Type B pancreatic cell (in vitro differentiated cells): ENCODE results near the gene TBX15. TPM values are rescaled to one million over a fixed set of nuclear protein-coding genes. Genes with fewer than 3 reads are reported as not detected.

ENCODE experiments used
- DNase-seq: peaks from one replicate; pipeline ENCODE4 v3.0.0; 2021; ENCODE audit warnings: mixed read lengths; ENCODE audit not compliant: unreplicated experiment; ENCODE audit errors: extremely low spot score
- H3K27ac Mint-ChIP-seq: 2 replicates; pipeline ENCODE4 v1.8.0; 2021; ENCODE audit warnings: mild to moderate bottlenecking, mixed read lengths
- H3K27me3 Mint-ChIP-seq: 2 replicates; pipeline ENCODE4 v1.8.0; 2021; ENCODE audit warnings: mixed read lengths
- H3K36me3 Mint-ChIP-seq: 2 replicates; pipeline ENCODE4 v1.8.0; 2021; ENCODE audit warnings: mixed read lengths
- H3K4me1 Mint-ChIP-seq: one replicate; pipeline ENCODE4 v1.8.0; 2021; ENCODE audit warnings: mixed read lengths; ENCODE audit not compliant: unreplicated experiment
- H3K4me3 Mint-ChIP-seq: 2 replicates; pipeline ENCODE4 v1.8.0; 2021; ENCODE audit warnings: mild to moderate bottlenecking, mixed read lengths
- H3K9me3 Mint-ChIP-seq: 2 replicates; pipeline ENCODE4 v1.8.0; 2021; ENCODE audit warnings: mixed read lengths
- total RNA-seq: library from RNA; stranded (reverse); gene quantifications from 2 replicates; pipeline ENCODE4 v1.2.1, GENCODE V29; 2021; ENCODE audit warnings: low replicate concordance
- TF ChIP-seq, protein P1 (sequence below): fragments of 200-600 bp; sonication (generic); conservative IDR thresholded peaks from 2 replicates; pipeline ENCODE4 v1.5.0; 2021; ENCODE audit warnings: antibody characterized with exemption, mild to moderate bottlenecking

TBX15 gene
- total RNA-seq, 1 donor from 2014 or later = 8.5 TPM

GRCh38 chr1:119000371-119001180, 12.4 kb upstream of the TBX15 start:
- Mint-ChIP-seq H3K4me3 (peak overlapping the region; percentile 81), H3K36me3 (no peaks in the 10 kb centered on the region), H3K27ac (no peak overlapping the region), H3K27me3 (peaks cover 98% of the 10 kb centered on the region), H3K9me3 (no peaks in the 10 kb centered on the region), H3K4me1 (peaks cover 20% of the 10 kb centered on the region)
- TF ChIP-seq, protein P1, sequence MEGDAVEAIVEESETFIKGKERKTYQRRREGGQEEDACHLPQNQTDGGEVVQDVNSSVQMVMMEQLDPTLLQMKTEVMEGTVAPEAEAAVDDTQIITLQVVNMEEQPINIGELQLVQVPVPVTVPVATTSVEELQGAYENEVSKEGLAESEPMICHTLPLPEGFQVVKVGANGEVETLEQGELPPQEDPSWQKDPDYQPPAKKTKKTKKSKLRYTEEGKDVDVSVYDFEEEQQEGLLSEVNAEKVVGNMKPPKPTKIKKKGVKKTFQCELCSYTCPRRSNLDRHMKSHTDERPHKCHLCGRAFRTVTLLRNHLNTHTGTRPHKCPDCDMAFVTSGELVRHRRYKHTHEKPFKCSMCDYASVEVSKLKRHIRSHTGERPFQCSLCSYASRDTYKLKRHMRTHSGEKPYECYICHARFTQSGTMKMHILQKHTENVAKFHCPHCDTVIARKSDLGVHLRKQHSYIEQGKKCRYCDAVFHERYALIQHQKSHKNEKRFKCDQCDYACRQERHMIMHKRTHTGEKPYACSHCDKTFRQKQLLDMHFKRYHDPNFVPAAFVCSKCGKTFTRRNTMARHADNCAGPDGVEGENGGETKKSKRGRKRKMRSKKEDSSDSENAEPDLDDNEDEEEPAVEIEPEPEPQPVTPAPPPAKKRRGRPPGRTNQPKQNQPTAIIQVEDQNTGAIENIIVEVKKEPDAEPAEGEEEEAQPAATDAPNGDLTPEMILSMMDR = no peak
- no peak for DNase-seq

DNA sequence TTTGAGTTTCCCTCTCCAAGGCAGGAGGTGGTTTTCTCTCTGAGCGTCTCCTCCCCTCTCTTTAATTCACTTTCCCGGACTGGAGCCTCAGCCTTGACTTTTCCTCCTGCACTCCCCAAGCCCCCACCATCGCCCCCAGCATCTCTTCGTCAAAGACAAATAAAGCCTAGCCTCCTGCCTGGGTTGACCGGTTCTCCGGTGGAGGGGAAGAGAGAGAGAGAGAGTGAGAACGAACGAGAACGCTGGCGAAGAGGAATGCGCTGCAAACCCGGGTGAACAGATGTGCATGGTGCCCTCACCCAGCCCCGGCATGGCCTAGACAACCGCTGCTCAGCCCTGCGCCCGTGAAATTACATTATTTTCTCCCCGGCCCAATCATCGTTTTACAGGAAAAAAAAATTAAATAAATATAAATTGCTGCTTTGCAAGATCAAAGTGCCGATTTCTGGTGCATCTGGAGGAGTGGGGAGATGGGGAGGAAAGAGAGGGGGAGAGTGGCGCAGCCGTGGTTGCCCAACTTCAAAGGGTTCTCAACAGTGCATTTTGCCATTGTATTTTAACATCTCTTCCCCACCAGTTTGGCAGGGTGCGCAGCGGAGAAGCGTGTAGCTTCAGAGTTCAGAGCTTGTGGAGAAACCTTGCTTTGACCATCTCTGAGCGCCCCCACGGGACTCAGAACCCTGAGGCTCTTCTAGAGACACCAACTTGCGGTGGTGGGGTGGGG, 11.4 kb upstream of the TBX15 start:
- Mint-ChIP-seq H3K9me3 (no peaks in the 10 kb centered on the region), H3K27me3 (peaks cover 98% of the 10 kb centered on the region), H3K4me3 (peak overlapping the region; percentile 67), H3K36me3 (no peaks in the 10 kb centered on the region), H3K4me1 (peaks cover 20% of the 10 kb centered on the region), H3K27ac (no peak overlapping the region)
- TF ChIP-seq, protein P1 = no peak
- DNase-seq = no peak

DNA sequence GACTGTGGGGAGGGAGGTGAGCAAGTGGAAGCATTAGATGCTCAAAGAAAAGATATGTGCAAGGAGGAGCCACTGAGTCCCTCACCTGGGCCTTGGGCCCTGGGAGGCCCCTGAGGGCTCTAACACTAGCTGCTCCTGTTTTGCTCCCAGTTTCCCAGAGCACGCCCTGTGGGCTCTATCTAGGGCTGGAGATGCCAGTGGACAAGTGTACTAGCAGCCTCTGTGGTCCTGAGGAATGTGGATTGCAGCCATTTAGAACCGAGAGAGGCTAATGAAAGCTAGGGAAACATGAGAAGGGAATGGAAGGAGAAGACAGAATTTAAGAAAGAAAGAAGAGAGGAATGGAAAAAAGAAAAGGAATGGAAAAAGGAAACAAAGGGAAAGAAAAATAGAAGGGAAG, 10.0 kb upstream of the TBX15 start:
- Mint-ChIP-seq H3K27ac (no peak overlapping the region), H3K27me3 (peaks cover 98% of the 10 kb centered on the region), H3K9me3 (peaks cover 5% of the 10 kb centered on the region), H3K4me1 (peaks cover 25% of the 10 kb centered on the region), H3K4me3 (no peak overlapping the region), H3K36me3 (peaks cover 3% of the 10 kb centered on the region)
- TF ChIP-seq, protein P1 = no peak
- no peak for DNase-seq

DNA sequence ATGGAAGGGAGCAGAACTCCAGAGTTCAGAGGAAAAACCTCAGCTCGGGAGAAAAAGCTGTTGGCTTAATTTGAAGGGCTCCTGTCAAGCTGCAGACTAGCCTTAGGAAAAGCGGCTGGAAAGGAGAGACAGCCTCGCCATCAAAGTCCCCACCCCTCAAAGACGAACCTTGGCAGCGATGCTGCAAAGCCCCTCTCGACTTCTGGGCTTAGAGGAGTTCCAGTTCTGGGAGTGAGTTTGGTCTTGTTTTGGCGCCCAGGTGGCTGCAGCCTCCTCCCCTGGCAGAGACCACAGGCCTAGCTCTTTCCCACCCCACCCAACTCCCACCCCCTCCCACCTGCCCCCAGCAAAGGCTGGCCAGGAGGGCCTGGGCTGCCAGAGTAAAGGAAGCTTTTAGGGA, 9.1 kb upstream of the TBX15 start:
- DNase-seq = no peak
- Mint-ChIP-seq H3K9me3 (peaks cover 5% of the 10 kb centered on the region), H3K36me3 (peaks cover 3% of the 10 kb centered on the region), H3K27me3 (peaks cover 95% of the 10 kb centered on the region), H3K4me1 (peaks cover 26% of the 10 kb centered on the region), H3K4me3 (no peak overlapping the region), H3K27ac (no peak overlapping the region)
- TF ChIP-seq, protein P1 = no peak

DNA sequence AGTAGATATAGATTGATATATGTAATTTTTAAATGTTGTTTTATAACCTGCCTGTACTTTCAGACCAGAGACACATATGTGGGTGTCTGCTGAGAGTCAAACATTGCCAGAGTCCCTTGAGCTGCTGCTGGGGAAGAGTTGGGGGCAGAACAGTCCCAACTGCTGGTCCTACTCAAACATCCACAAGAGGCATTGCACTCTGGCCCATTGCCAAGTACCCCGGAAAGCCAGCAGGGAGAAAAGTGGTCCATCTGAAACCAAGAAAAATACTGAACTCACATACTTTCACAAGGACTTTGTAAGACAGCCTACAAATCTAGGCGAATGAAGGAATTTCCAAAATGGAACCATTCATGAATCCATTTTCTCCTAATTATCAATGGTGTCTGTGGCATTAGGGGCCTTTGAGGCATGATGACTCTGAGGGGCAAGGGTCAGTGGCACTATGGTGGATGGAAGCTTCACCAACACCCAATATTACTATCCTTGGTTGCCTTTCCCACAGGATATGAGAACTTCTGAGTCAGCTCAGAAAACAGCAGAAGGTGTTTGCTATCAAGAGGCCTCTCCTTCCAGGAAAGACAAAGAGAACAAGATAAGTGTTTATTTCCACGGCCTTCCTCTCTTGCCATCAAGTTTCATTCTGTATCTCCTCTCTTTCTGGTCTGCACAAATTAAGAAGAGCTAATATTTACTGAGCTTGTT, 7.3 kb upstream of the TBX15 start:
- TF ChIP-seq, protein P1 = no peak
- Mint-ChIP-seq H3K4me3 (no peak overlapping the region), H3K9me3 (peaks cover 5% of the 10 kb centered on the region), H3K27me3 (peaks cover 95% of the 10 kb centered on the region), H3K4me1 (peaks cover 29% of the 10 kb centered on the region), H3K27ac (no peak overlapping the region), H3K36me3 (peaks cover 3% of the 10 kb centered on the region)
- no peak for DNase-seq
